Liver (tissue), 9 donors: ENCODE data around the gene CEP97. TPM values are rescaled to one million over a fixed set of nuclear protein-coding genes. Genes with fewer than 3 reads are reported as not detected.
"Not testable (repeated sequence)": the region's sequence is repeated elsewhere in the genome, so short reads cannot be mapped to it uniquely, and the experiment has no call there.

Experiments used
- DNase-seq: peaks from one replicate; pipeline ENCODE4 v3.0.0-alpha.2; 2017; ENCODE audit warnings: low spot score
- H3K27ac ChIP-seq, 2 donors: one replicate each; pipeline ENCODE4 v1.7.0; 2013; ENCODE audit warnings: inconsistent platforms in 2 of 2, low read length in 2 of 2, control low read depth in 1 of 2, low read depth in 1 of 2, mild to moderate bottlenecking in 1 of 2
- H3K27me3 ChIP-seq, 4 donors: one replicate each; pipeline versions ENCODE4 v1.6.1 to v1.7.0; 2013; ENCODE audit warnings: low read length in 3 of 4, inconsistent platforms in 1 of 4, mild to moderate bottlenecking in 1 of 4, moderate library complexity in 1 of 4; ENCODE audit not compliant: control insufficient read depth in 4 of 4, insufficient read depth in 4 of 4
- H3K36me3 ChIP-seq, 4 donors: one replicate each; pipeline versions ENCODE4 v1.6.1 to v1.7.0; 2013; ENCODE audit warnings: low read length in 3 of 4, mild to moderate bottlenecking in 3 of 4, low read depth in 1 of 4, moderate library complexity in 1 of 4; ENCODE audit not compliant: control insufficient read depth in 4 of 4, insufficient read depth in 3 of 4
- H3K4me1 ChIP-seq, 4 donors: one replicate each; pipeline versions ENCODE4 v1.6.1 to v1.7.0; 2013; ENCODE audit warnings: low read length in 3 of 4, mild to moderate bottlenecking in 3 of 4, moderate library complexity in 1 of 4; ENCODE audit not compliant: control insufficient read depth in 4 of 4, insufficient read depth in 4 of 4
- H3K4me3 ChIP-seq, 3 donors: one replicate each; pipeline versions ENCODE4 v1.6.1 to v1.7.0; 2013; ENCODE audit warnings: low read length in 3 of 3, control low read depth in 1 of 3, low read depth in 1 of 3, mild to moderate bottlenecking in 1 of 3
- H3K9ac ChIP-seq, 2 donors: one replicate each; pipeline ENCODE4 v1.7.0; 2013; ENCODE audit warnings: low read length in 2 of 2, mild to moderate bottlenecking in 2 of 2, moderate library complexity in 2 of 2, control low read depth in 1 of 2, low read depth in 1 of 2
- H3K9me3 ChIP-seq, 4 donors: one replicate each; pipeline versions ENCODE4 v1.6.1 to v1.7.0; 2013; ENCODE audit warnings: low read length in 3 of 4; ENCODE audit not compliant: control insufficient read depth in 4 of 4
- ATF3 ChIP-seq: IDR thresholded peaks from 2 replicates; pipeline ENCODE4 v1.6.1; 2016; ENCODE audit warnings: antibody characterized with exemption
- FOXA1 ChIP-seq: IDR thresholded peaks from 2 replicates; pipeline ENCODE4 v1.6.1; 2016; ENCODE audit warnings: antibody characterized with exemption
- GABPA ChIP-seq, 2 donors: IDR thresholded peaks in 1 of 2; conservative IDR thresholded peaks in 1 of 2; 2 replicates each; pipeline ENCODE4 v1.6.1; 2016; ENCODE audit warnings: antibody characterized with exemption in 2 of 2, mild to moderate bottlenecking in 1 of 2, moderate library complexity in 1 of 2
- HNF4A ChIP-seq, 2 donors: conservative IDR thresholded peaks; 2 replicates each; pipeline ENCODE4 v1.6.1; 2016; ENCODE audit warnings: antibody characterized with exemption in 2 of 2, mild to moderate bottlenecking in 2 of 2
- HNF4G ChIP-seq: IDR thresholded peaks from 2 replicates; pipeline ENCODE4 v1.6.1; 2016; ENCODE audit warnings: antibody characterized with exemption
- JUND ChIP-seq, 2 donors: IDR thresholded peaks; 2 replicates each; pipeline ENCODE4 v1.6.1; 2016; ENCODE audit warnings: antibody characterized with exemption in 2 of 2
- RXRA ChIP-seq, 2 donors: IDR thresholded peaks; 2 replicates each; pipeline ENCODE4 v1.6.1; 2017 to 2018; ENCODE audit warnings: antibody characterized with exemption in 2 of 2, mild to moderate bottlenecking in 1 of 2
- SP1 ChIP-seq: IDR thresholded peaks from 2 replicates; pipeline ENCODE4 v1.6.1; 2018; ENCODE audit warnings: antibody characterized with exemption, mild to moderate bottlenecking
- TAF1 ChIP-seq: conservative IDR thresholded peaks from 2 replicates; pipeline ENCODE4 v1.6.1; 2016; ENCODE audit warnings: antibody characterized with exemption, mild to moderate bottlenecking
- YY1 ChIP-seq: IDR thresholded peaks from 2 replicates; pipeline ENCODE4 v1.6.1; 2016; ENCODE audit warnings: antibody characterized with exemption, mild to moderate bottlenecking
- ZBTB33 ChIP-seq: IDR thresholded peaks from 2 replicates; pipeline ENCODE4 v1.6.1; 2016; ENCODE audit warnings: antibody characterized with exemption
- WGBS: extraction: QIAGEN DNeasy Blood & Tissue Kit; methylation state at CpG from one replicate; pipeline ENCODE4 v1.1.7; 2013; 5-methylcytosine and 5-hydroxymethylcytosine counted together
- polyA plus RNA-seq, 2 donors: library from polyadenylated mRNA; stranded (reverse) in 1 of 2; unstranded in 1 of 2; fragments of 200-250 nt in 1 of 2; fragments of >200 nt in 1 of 2; fragmentation: Nextera tagmentation in 1 of 2; extraction: Ambion mirVana in 1 of 2; gene quantifications; one replicate each; pipeline versions ENCODE4 v1.2.1 to v1.2.3, GENCODE V29; 2013 to 2015
- total RNA-seq, 2 donors: library from RNA; depleted of rRNA; stranded (reverse); fragments of >200 nt; gene quantifications; one replicate each; pipeline ENCODE4 v1.2.3, GENCODE V29; 2014
- TF ChIP-seq, protein P1 (sequence below): IDR thresholded peaks from 2 replicates; pipeline ENCODE4 v1.6.1; 2016; ENCODE audit warnings: antibody characterized with exemption
- donor health status: healthy.
- donor health status: healthy.
- donor health status: healthy.
- donor health status: healthy.
- donor health status: healthy.

Gene CEP97
- total and polyA plus RNA-seq, 4 donors, result 0.57 to 8.3 (median 2.1) TPM

GRCh38 chr3:101758224-101758623 lies 33.8 kb downstream of the CEP97 start (continued):
- TF ChIP-seq, protein P1, sequence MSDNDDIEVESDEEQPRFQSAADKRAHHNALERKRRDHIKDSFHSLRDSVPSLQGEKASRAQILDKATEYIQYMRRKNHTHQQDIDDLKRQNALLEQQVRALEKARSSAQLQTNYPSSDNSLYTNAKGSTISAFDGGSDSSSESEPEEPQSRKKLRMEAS, result no peak
- no peak for TF ChIP-seq HNF4G
- no peak for TF ChIP-seq YY1

- H3K4me1 ChIP-seq, result no peaks in the 10 kb centered on the region
- H3K36me3 ChIP-seq, result peaks cover 0 to 11% (median 4%) of the 10 kb centered on the region in 4 donors
- H3K9ac ChIP-seq, result no peak overlapping the region
- H3K9me3 ChIP-seq, result no peaks in the 10 kb centered on the region
- WGBS, result 88% methylated on average over 3 of the region's 3 CpGs
- TF ChIP-seq RXRA (IDR thresholded peaks at IDR 0.05) (no peak), YY1 (no peak), HNF4A (conservative IDR thresholded peaks at IDR 0.05) (no peak), ZBTB33 (no peak), FOXA1 (no peak), GABPA (IDR thresholded peaks at IDR 0.05 in 1 of 2, conservative IDR thresholded peaks at IDR 0.05 in 1 of 2) (no peak), TAF1 (no peak)
- no peak overlapping the region for H3K4me3 ChIP-seq
- H3K27ac ChIP-seq, result no peak overlapping the region
- H3K27me3 ChIP-seq, result no peaks in the 10 kb centered on the region
- no peak for DNase-seq
These were observed 37.7 kb downstream of the CEP97 start for GRCh38 chr3:101762041-101762646.

DNA sequence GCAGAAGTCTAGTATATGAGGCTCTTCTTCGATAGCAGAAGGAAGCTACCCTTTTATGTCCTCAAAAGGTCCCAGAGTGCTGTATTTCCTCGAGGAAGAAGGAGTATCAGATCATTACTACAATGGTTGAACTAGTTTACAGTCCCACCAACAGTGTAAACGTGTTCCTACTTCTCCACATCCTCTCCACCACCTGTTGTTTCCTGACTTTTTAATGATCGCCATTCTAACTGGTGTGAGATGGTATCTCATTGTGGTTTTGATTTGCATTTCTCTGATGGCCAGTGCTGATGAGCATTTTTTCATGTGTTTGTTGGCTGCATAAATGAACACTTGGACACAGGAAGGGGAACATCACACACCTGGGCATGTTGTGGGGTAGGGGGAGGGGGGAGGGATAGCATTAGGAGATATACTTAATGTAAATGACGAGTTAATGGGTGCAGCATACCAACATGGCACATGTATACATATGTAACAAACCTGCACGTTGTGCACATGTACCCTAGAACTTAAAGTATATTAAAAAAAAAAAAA lies 53.4 kb downstream of the CEP97 start:
- not testable (repeated sequence) for H3K27ac ChIP-seq, H3K9ac ChIP-seq, H3K27me3 ChIP-seq, H3K4me3 ChIP-seq, H3K9me3 ChIP-seq, H3K36me3 ChIP-seq, DNase-seq, H3K4me1 ChIP-seq
- WGBS, result 90% methylated on average over 6 of the region's 6 CpGs

- H3K9ac ChIP-seq, result no peak overlapping the region
- no peak for DNase-seq
- TF ChIP-seq TAF1 (no peak), HNF4G (no peak), JUND (IDR thresholded peaks at IDR 0.05) (no peak), SP1 (no peak), GABPA (IDR thresholded peaks at IDR 0.05 in 1 of 2, conservative IDR thresholded peaks at IDR 0.05 in 1 of 2) (no peak), ATF3 (no peak), HNF4A (conservative IDR thresholded peaks at IDR 0.05) (no peak)
- TF ChIP-seq, protein P1, result no peak
- H3K27me3 ChIP-seq, result no peaks in the 10 kb centered on the region
- 37% methylated on average over 21 of the region's 21 CpGs for WGBS
- H3K4me3 ChIP-seq, result peak overlapping the region; percentile 65 to 75 (median 71)
- no peaks in the 10 kb centered on the region for H3K36me3 ChIP-seq
- peaks cover 0 to 8% (median 4%) of the 10 kb centered on the region in 4 donors for H3K4me1 ChIP-seq
- H3K27ac ChIP-seq, result peak overlapping the region; percentile 51 to 59
- H3K9me3 ChIP-seq, result no peaks in the 10 kb centered on the region
These were observed 54.1 kb downstream of the CEP97 start for GRCh38 chr3:101778385-101779046.
